Esophagus muscularis mucosa (tissue), 4 donors: ENCODE measurements around the gene SMPD3. TPM values are rescaled to one million over a fixed set of nuclear protein-coding genes. Genes with fewer than 3 reads are reported as not detected.

ENCODE experiments used
- DNase-seq: peaks from one replicate; pipeline ENCODE4 v3.0.0-alpha.2; 2017; ENCODE audit errors: extremely low spot score
- H3K27ac ChIP-seq, 4 donors: fragments of 200-600 bp; sonication (generic); replicated peaks in 1 of 4; 1 replicate in 3 of 4; 2 replicates in 1 of 4; pipeline ENCODE4 v1.5.1; 2016 to 2019; ENCODE audit warnings: mild to moderate bottlenecking in 1 of 4
- H3K27me3 ChIP-seq, 4 donors: fragments of 200-600 bp; sonication (generic); one replicate each; pipeline versions ENCODE4 v1.5.1 to v1.6.0; 2016 to 2019
- H3K36me3 ChIP-seq, 4 donors: fragments of 200-600 bp; sonication (generic); one replicate each; pipeline ENCODE4 v1.5.1; 2016 to 2019
- H3K4me1 ChIP-seq, 4 donors: fragments of 200-600 bp; sonication (generic); one replicate each; pipeline ENCODE4 v1.5.1; 2016 to 2019
- H3K4me3 ChIP-seq, 4 donors: fragments of 200-600 bp; sonication (generic); 1 replicate in 2 of 4; 2 replicates in 2 of 4; pipeline ENCODE4 v1.5.1; 2016 to 2019; ENCODE audit warnings: mild to moderate bottlenecking in 4 of 4, moderate library complexity in 1 of 4
- H3K9me3 ChIP-seq, 4 donors: fragments of 200-600 bp; sonication (generic); 1 replicate in 3 of 4; 2 replicates in 1 of 4; pipeline ENCODE4 v1.5.1; 2016 to 2019
- EP300 ChIP-seq: sonication (generic); formaldehyde crosslinking; IDR thresholded peaks from one replicate; pipeline ENCODE4 v1.6.1; 2017; ENCODE audit warnings: antibody characterized with exemption
- POLR2A ChIP-seq: fragments of 450-650 bp; IDR thresholded peaks from one replicate; pipeline ENCODE4 v1.6.1; 2017; ENCODE audit warnings: antibody characterized with exemption, moderate library complexity, mild to moderate bottlenecking, low read depth
- POLR2AphosphoS5 ChIP-seq, 2 donors: sonication (generic); formaldehyde crosslinking; IDR thresholded peaks; one replicate each; pipeline ENCODE4 v1.6.1; 2017; ENCODE audit warnings: antibody characterized with exemption in 2 of 2
- WGBS: methylation state at CpG from one replicate; pipeline ENCODE4 v1.1.5; 2018; 5-methylcytosine and 5-hydroxymethylcytosine counted together
- intact Hi-C: fragments of 100-400 bp; cut with DNase I; formaldehyde crosslinking; loops from one replicate; pipeline ENCODE4 v1.15.1; 2023
- total RNA-seq, 4 donors: library from RNA; depleted of rRNA; stranded (reverse); fragments of >200 nt; gene quantifications; one replicate each; pipeline versions ENCODE4 v1.1.0 to v1.2.1, GENCODE V29; 2016
- TF ChIP-seq, protein P1 (sequence below), 3 experiments: fragments of 200-600 bp in 2 of 3; fragments of 450-650 bp in 1 of 3; sonication (generic) in 2 of 3; IDR thresholded peaks; one replicate each; pipeline ENCODE4 v1.5.1; 2017 to 2019; ENCODE audit warnings: antibody characterized with exemption in 3 of 3, mild to moderate bottlenecking in 2 of 3, moderate library complexity in 1 of 3

The SMPD3 gene
- total RNA-seq, 4 donors from 2014 or later: 0.32 to 0.92 (median 0.54) TPM

DNA sequence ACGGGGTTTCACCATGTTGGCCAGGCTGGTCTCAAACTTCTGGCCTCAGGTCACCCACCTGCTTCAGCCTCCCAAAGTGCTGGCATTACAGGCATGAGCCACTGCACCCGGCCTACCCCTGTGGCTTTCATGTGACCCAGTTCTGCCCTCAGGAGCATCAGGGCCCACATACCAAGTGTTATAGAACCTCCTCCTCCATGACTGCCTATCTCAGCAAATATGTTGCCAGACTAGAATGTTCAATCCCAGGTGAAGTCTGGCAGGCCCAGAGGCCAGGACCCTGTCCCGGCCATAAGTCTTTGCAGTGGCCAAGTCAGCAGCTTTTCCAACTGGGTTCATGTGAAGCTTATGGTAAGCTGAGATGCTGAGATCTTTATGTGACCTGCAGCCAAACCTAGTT lies 9.8 kb upstream of the SMPD3 start:
- intact Hi-C loops: no loop called here
- Histone ChIP-seq H3K27me3 (peaks cover 0 to 4% (median 0%) of the 10 kb centered on the region in 4 donors), H3K9me3 (peaks cover 0 to 5% (median 1%) of the 10 kb centered on the region in 4 donors), H3K36me3 (no peaks in the 10 kb centered on the region), H3K4me1 (no peaks in the 10 kb centered on the region), H3K4me3 (no peak overlapping the region), H3K27ac (no peak overlapping the region)
- TF ChIP-seq, protein P1, sequence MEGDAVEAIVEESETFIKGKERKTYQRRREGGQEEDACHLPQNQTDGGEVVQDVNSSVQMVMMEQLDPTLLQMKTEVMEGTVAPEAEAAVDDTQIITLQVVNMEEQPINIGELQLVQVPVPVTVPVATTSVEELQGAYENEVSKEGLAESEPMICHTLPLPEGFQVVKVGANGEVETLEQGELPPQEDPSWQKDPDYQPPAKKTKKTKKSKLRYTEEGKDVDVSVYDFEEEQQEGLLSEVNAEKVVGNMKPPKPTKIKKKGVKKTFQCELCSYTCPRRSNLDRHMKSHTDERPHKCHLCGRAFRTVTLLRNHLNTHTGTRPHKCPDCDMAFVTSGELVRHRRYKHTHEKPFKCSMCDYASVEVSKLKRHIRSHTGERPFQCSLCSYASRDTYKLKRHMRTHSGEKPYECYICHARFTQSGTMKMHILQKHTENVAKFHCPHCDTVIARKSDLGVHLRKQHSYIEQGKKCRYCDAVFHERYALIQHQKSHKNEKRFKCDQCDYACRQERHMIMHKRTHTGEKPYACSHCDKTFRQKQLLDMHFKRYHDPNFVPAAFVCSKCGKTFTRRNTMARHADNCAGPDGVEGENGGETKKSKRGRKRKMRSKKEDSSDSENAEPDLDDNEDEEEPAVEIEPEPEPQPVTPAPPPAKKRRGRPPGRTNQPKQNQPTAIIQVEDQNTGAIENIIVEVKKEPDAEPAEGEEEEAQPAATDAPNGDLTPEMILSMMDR (IDR thresholded peaks at IDR 0.05): no peak
- TF ChIP-seq EP300 (no peak), POLR2A (no peak), POLR2AphosphoS5 (IDR thresholded peaks at IDR 0.05) (no peak)
- WGBS: 85% methylated on average over 3 of the region's 3 CpGs
- DNase-seq: no peak

DNA sequence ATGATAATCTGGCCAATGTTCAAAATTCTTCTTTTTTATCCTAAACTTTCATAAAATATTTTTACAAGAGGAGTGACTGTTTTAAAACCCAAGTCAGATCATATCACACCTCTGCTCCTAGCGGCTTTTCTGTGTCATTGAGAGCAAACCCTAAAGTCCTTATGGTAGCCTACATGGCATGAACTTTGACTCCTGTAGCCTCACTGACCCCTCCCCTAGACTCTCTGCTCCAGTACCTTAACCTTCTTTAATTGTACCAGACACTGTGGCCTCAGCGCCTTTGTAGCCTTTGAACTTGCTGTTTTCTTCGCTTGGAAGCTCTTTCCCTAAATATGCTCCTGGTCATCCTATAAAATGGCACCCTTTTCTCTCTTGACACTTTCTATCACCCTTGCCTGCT lies 7.3 kb upstream of the SMPD3 start:
- no peak overlapping the region for H3K4me3 ChIP-seq
- H3K27me3 ChIP-seq: peaks cover 0 to 4% (median 0%) of the 10 kb centered on the region in 4 donors
- TF ChIP-seq EP300 (no peak), POLR2AphosphoS5 (IDR thresholded peaks at IDR 0.05) (no peak), POLR2A (no peak)
- TF ChIP-seq, protein P1 (IDR thresholded peaks at IDR 0.05): no peak
- H3K9me3 ChIP-seq: no peaks in the 10 kb centered on the region
- no peak overlapping the region for H3K27ac ChIP-seq
- intact Hi-C loops: no loop called here
- WGBS: 88% methylated on average over 3 of the region's 3 CpGs
- peaks cover 0 to 10% (median 5%) of the 10 kb centered on the region in 4 donors for H3K4me1 ChIP-seq
- no peaks in the 10 kb centered on the region for H3K36me3 ChIP-seq
- DNase-seq: no peak

DNA sequence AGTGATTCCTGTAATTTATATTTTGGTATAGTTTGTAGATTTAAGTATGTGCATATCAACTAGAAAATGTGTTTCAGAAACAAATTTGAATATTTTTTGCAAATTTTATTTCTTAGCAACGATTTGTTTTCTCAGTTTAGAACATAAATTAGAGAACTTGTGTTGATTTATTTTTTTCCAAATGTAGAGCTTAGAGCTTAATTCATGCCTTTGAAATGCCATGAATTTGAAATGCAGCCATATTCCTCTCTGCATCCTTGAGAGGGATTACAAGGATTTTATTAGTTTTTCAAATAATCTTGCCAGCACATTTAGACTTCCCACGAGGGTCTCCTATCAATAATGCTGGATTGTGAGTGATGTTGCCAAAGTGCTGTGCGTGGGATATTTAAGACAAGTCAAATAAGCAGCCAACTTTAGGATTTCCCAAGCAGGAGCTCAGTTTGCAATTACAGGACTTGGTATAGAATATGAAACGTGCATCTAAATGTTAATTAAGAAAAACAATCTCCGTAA lies 6.7 kb upstream of the SMPD3 start:
- Histone ChIP-seq H3K9me3 (no peaks in the 10 kb centered on the region), H3K4me3 (no peak overlapping the region), H3K27ac (no peak overlapping the region), H3K36me3 (no peaks in the 10 kb centered on the region), H3K27me3 (peaks cover 0 to 4% (median 0%) of the 10 kb centered on the region in 4 donors), H3K4me1 (peaks cover 0 to 13% (median 5%) of the 10 kb centered on the region in 4 donors)
- intact Hi-C loops: no loop called here
- 63% methylated on average over 5 of the region's 5 CpGs for WGBS
- no peak for DNase-seq
- TF ChIP-seq POLR2AphosphoS5 (IDR thresholded peaks at IDR 0.05): no peak
- TF ChIP-seq EP300: no peak
- TF ChIP-seq, protein P1 (IDR thresholded peaks at IDR 0.05): no peak
- TF ChIP-seq POLR2A: no peak

DNA sequence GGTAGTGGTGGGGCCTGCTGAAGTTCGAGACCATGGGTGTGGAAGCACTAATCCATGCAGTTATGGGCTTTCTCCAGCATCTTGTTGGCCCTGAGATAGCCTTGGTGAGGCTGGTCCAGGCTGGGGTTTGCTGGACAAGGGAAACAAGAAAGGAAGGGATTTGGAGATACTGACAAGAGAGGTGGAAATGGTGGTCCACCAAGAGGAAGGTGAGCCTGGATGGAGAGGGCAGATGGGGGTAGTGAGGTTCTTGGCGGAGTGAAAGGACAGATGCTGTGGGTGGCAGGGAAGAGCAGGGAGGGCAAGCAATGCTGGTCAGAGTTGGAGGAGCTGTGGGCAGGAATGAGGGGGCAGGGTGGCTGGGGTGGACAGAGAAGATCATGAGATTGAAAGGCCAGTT lies 5.5 kb upstream of the SMPD3 start:
- TF ChIP-seq, protein P1 (IDR thresholded peaks at IDR 0.05): no peak
- no peak for TF ChIP-seq EP300
- TF ChIP-seq POLR2AphosphoS5 (IDR thresholded peaks at IDR 0.05): no peak
- no peak for TF ChIP-seq POLR2A
- WGBS: 88% methylated on average over 2 of the region's 2 CpGs
- Histone ChIP-seq H3K4me1 (peaks cover 0 to 17% (median 9%) of the 10 kb centered on the region in 4 donors), H3K27ac (no peak overlapping the region), H3K27me3 (no peaks in the 10 kb centered on the region), H3K36me3 (no peaks in the 10 kb centered on the region), H3K4me3 (no peak overlapping the region), H3K9me3 (no peaks in the 10 kb centered on the region)
- no peak for DNase-seq
- intact Hi-C loops: no loop called here

DNA sequence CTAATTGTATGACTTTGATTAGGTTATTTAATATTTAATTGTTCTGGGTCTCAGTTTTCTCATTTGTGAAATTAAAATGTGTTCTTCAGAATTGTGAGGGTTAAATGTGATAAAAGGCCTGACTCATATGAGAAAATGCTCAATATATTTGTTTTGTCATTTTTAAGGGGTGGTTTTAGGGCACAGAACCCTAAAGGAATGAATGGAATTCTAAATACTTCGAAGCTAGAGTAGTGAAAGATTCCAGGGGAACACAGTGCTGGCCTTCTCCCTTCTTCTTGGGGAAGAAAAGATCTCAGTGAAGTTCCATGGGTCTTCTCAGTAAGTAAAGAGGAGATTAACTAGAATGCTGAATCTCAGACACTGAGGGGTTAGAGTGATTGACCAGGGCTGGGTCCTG lies 3.9 kb upstream of the SMPD3 start:
- H3K36me3 ChIP-seq: no peaks in the 10 kb centered on the region
- H3K4me1 ChIP-seq: peaks cover 11 to 33% (median 26%) of the 10 kb centered on the region in 4 donors
- H3K4me3 ChIP-seq: no peak overlapping the region
- H3K27me3 ChIP-seq: no peaks in the 10 kb centered on the region
- H3K9me3 ChIP-seq: no peaks in the 10 kb centered on the region
- intact Hi-C loops: no loop called here
- 21% methylated on average over 1 of the region's 1 CpG for WGBS
- no peak overlapping the region for H3K27ac ChIP-seq
- TF ChIP-seq POLR2AphosphoS5 (IDR thresholded peaks at IDR 0.05) (no peak), EP300 (no peak), POLR2A (no peak)
- TF ChIP-seq, protein P1 (IDR thresholded peaks at IDR 0.05): no peak
- DNase-seq: no peak
